HG03378 (cell line): ENCODE measurements around the gene MARCHF5.
"Not testable (repeated sequence)": the region's sequence is repeated elsewhere in the genome, so short reads cannot be mapped to it uniquely, and the experiment has no call there.

Experiments used
- ATAC-seq: cut with Tn5 transposase; IDR thresholded peaks from one replicate; pipeline ENCODE4 v1.9.1; 2021; ENCODE audit warnings: mild to moderate bottlenecking, moderate library complexity; ENCODE audit not compliant: unreplicated experiment

The MARCHF5 gene

DNA sequence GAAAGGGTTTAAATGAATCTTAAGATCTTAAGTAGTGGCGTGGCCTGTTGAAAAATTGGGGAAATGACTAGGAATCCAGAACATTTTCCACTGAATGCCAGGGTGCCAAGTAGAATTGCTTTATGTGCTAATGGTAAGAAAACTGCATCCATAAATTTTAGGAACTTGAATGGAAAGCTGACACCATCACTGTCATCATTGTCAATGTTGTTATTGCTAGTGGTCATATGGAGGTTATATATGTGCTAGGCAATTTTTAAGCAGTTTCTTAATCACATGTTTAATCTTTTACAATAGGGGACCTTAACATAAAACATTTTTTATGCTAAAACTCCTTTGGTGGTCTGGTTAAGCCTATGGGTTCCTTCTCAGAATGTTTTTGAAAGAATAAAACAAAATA, 13.1 kb downstream of the MARCHF5 start:
- no peak for ATAC-seq

- ATAC-seq = no peak
These were observed 14.4 kb downstream of the MARCHF5 start for GRCh38 chr10:92305133-92306072.

- no peak for ATAC-seq
These were observed 18.3 kb downstream of the MARCHF5 start for GRCh38 chr10:92309272-92309671.

- no peak for ATAC-seq
These were observed 22.8 kb downstream of the MARCHF5 start for GRCh38 chr10:92313750-92314149.

GRCh38 chr10:92316610-92317009, 25.6 kb downstream of the MARCHF5 start:
- no peak for ATAC-seq

DNA sequence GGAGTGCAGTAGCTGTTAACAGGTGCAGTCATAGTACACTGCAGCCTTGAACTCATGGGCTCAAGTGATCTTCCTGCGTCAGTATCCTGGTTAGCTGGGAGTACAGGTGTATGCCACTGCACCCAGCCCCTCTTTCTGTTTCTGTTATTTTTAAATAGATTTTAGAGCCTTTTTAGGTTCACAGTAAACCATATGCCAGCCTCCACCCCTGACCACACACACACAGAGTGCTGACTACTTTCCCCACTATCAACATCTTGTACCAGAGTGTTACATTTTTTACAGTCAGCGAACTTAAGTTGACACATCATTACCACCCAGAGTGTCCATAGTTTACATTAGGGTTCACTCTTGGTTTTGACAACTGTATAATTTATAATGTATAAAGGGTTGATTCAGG, 32.1 kb downstream of the MARCHF5 start:
- no peak for ATAC-seq

- no peak for ATAC-seq
These were observed 36.8 kb downstream of the MARCHF5 start for GRCh38 chr10:92327445-92328433.

- ATAC-seq = no peak
These were observed 38.0 kb downstream of the MARCHF5 start for GRCh38 chr10:92328993-92329392.

DNA sequence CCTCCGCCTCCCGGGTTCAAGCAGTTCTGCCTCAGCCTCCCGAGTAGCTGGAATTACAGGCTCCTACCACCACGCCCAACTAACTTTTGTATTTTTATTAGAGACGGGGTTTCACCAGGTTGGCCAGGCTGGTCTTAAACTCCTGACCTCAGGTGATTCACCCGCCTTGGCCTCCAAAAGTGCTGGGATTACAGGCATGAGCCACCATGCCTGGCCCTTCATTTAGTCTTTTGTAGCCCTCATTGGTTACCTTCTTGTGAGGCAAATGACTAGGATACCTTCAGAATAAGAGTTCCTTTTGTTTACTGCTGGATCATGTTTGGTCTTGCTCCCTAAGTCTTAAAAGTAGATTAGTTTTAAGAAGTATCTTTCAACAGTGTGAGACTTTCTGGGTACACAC, 39.0 kb downstream of the MARCHF5 start:
- not testable (repeated sequence) for ATAC-seq

DNA sequence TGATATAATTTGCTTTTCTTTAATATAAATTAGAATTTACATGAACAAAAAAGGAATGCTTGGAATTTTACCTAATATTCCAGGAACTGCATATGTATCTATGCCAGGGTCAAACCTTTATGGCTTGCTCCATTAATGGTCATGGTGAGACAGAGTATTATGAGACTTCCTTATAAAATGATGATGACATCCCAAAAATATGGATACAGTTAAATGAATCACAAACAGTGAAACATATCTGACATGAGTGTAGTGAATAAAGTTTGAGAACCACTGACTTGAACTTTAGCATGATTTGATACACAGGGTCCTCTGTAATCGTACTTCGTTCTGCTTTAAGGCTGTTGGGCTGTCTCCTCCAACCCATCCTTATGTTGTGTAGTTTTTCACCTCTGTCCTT, 51.8 kb downstream of the MARCHF5 start:
- ATAC-seq = no peak

GRCh38 chr10:92345575-92345974, 54.6 kb downstream of the MARCHF5 start:
- not testable (repeated sequence) for ATAC-seq

- ATAC-seq = not testable (repeated sequence)
These were observed 56.2 kb downstream of the MARCHF5 start for GRCh38 chr10:92347035-92347676.

- no peak for ATAC-seq
These were observed 59.4 kb downstream of the MARCHF5 start for GRCh38 chr10:92350411-92350810.

- ATAC-seq = no peak
These were observed 63.6 kb downstream of the MARCHF5 start for GRCh38 chr10:92354587-92354986.

DNA sequence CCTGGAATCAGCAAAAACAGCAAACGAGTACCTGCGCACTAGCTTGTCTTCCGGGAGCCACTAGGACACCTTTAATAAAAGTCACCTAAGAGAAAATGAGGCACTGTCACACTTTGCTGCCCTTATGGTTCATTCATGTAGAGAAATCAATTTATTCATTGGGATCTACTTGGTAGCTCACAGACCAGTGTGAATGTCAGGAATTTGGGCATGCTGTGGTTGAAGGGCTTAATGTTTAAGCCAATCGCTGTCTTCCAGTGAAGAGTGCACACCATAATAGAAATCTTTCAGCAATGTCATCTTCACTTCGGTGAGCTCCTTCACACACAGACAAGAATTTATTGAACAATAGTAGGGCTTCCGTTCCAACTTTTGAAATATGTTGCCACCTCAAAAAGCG, 65.1 kb downstream of the MARCHF5 start:
- no peak for ATAC-seq

DNA sequence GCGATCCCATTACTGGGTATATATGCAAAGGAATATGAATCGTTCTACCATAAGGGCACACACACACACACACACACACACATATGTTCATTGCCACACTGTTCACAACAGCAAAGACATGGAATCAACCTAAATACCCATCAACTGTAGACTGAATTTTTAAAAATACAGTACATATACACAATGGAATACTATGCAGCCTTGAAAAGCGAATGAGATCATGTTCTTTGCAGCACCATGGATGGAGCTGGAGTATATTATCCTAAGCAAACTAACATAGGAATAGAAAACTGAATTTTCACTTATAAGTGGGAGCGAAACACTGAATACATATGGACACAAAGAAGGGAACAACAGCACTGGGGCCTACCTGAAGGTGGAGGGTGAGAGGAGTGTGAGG, 72.5 kb downstream of the MARCHF5 start:
- ATAC-seq = no peak

DNA sequence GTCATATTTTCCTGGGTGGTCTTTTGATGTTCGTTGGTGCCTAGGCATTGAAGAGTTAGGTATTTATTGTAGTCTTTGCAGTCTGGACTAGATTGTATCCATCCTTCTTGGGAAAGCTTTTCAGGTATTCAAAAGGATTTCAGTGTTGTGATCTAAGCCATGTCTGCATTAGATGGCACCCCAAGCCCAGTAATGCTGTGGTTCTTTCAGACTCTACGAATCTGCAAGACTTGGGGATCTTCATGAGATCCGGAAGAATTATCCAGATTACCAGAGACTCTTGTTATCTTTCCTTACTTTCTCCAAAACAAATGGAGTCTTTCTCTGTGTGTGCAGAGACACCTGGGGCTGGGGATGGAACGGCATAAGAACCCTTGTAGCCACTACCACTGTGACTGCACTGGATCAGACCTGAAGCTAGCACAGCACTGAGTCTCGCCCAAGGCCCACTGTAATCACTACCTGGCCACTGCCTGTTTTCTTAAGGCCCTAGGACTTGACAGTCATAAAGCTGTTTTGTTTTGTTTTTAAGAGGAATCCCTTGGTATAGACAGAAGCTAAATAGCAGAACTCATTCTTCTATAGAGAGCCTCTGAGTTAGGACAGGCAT, 75.5 kb downstream of the MARCHF5 start:
- no peak for ATAC-seq

DNA sequence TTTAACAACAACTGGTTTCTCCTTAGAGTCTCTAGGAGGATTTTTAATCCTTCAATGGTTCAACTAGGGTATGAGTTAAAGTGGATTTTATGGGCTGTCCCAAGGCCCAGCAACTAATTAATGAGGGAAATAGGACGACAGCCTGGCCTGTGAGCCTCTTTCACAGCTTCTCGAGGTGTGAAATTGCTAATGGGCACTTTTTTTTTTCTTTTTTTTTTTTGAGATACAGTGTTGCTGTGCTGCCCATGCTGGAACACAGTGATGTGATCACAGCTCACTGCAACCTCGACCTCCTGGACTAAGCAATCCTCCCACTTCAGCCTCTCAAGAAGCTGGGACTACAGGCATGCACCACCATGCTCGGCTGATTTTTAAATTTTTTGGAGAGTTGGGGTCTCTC, 87.0 kb downstream of the MARCHF5 start:
- no peak for ATAC-seq

DNA sequence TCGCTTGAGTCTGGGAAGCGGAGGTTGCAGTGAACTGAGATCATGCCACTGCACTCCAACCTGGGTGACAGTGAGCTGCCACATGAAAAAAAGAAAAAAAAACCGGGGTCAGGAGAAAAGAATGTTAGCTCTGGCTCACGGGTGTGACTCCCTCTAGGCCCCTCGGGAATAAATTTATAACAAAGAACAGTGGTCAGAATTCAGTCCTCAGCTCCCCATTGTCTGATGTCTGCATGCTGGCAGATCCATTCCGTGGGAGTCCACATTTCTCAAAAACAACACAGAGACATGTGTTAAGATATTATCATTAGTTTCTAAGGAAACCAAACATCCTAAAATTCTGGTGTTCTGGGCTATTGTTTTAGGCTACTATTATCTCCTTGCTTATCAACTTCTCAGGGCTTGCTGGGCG, 90.6 kb downstream of the MARCHF5 start:
- ATAC-seq = no peak

GRCh38 chr10:92382631-92383030, 91.7 kb downstream of the MARCHF5 start:
- ATAC-seq = no peak

DNA sequence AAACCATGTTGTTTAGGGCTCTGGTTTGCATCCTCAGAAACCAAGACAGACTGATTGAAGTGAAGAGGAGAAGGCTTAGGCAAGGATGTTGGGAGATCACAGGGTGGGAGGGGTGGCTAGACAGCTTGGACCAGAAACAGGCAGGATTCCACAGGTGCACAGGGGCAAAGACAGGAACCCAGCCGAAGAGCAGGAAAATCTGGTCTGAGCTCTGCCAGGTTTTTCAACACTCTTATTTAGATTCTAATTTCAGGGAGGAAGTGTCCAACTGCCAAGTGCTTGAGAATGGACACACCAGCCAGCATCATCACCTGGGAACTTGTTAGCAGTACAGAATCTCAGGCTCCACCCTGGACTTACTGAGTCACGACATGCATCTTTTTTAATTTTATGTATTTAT, 93.8 kb downstream of the MARCHF5 start:
- ATAC-seq = no peak
